ENCODE measurements around the gene OPCML. TPM values are rescaled to one million over a fixed set of nuclear protein-coding genes. Genes with fewer than 3 reads are reported as not detected.

OPCML gene
- total RNA-seq, 4 donors from 2014 or later: not detected

DNA sequence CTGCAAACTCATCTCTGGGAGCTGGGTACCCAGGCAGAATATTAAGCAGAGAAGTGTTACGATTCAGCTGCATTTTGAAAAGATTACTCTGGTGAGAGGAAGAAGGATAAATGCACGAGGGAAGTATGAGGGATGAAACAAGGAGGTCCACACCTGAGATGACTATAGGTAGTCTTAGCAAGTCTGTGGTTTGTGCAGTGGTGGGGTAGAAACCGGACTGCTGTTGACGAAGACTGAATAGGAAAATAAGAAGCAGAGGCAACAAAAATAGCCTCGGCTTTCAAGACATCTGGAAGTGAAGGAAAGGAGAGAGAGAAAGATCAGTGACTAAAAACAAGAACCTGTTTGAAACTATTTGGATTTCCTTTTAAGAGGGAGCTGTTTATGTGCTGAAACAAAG, 810.8 kb downstream of the OPCML start:
- Histone ChIP-seq H3K4me1 (no peaks in the 10 kb centered on the region), H3K4me3 (no peak overlapping the region), H3K9me3 (no peaks in the 10 kb centered on the region), H3K27me3 (no peaks in the 10 kb centered on the region), H3K36me3 (no peaks in the 10 kb centered on the region), H3K27ac (no peak overlapping the region)
- TF ChIP-seq POLR2AphosphoS5 (IDR thresholded peaks at IDR 0.05): no peak
- TF ChIP-seq, protein P1, sequence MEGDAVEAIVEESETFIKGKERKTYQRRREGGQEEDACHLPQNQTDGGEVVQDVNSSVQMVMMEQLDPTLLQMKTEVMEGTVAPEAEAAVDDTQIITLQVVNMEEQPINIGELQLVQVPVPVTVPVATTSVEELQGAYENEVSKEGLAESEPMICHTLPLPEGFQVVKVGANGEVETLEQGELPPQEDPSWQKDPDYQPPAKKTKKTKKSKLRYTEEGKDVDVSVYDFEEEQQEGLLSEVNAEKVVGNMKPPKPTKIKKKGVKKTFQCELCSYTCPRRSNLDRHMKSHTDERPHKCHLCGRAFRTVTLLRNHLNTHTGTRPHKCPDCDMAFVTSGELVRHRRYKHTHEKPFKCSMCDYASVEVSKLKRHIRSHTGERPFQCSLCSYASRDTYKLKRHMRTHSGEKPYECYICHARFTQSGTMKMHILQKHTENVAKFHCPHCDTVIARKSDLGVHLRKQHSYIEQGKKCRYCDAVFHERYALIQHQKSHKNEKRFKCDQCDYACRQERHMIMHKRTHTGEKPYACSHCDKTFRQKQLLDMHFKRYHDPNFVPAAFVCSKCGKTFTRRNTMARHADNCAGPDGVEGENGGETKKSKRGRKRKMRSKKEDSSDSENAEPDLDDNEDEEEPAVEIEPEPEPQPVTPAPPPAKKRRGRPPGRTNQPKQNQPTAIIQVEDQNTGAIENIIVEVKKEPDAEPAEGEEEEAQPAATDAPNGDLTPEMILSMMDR (IDR thresholded peaks at IDR 0.05): no peak
- TF ChIP-seq POLR2A (IDR thresholded peaks at IDR 0.05): no peak
- TF ChIP-seq EP300 (IDR thresholded peaks at IDR 0.05; ENCODE audit: low read depth): no peak
- WGBS, 2 donors (ENCODE audit: low coverage in 1 of 2): 56 to 74% methylated on average over 5 of the region's 5 CpGs
- in situ Hi-C loops (cut with MboI; ENCODE audit: low pct_ligation_motif_present in 1 of 4, low pct_unique_long_range_greater_than_20kb in 1 of 4, low sequenced_read_pairs in 3 of 4) (no loop called here), intact Hi-C loops (cut with DNase I; ENCODE audit: low total_unique reads) (no loop called here)
- DNase-seq: no peak

DNA sequence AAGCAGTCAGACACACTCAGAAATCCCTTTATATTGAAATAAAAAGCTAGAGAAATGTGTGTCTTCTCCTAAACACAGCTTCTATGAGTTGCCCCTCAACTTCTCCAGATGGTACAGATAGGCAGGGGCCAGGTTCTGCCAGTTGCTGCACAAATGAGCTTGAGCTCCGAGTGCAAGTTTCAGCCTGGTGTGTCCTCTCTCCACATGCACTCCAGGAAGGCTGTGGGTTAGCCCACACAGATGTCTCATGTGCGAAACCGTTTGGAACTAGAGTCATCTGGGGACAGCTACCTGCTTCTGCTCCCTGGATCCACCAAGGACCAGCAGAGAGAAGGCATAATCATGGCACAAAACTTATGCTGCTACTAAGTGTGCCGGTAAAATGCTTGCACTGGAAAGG, 812.6 kb downstream of the OPCML start:
- in situ Hi-C loops (cut with MboI; ENCODE audit: low pct_ligation_motif_present in 1 of 4, low pct_unique_long_range_greater_than_20kb in 1 of 4, low sequenced_read_pairs in 3 of 4) (no loop called here), intact Hi-C loops (cut with DNase I; ENCODE audit: low total_unique reads) (no loop called here)
- Histone ChIP-seq H3K27me3 (no peaks in the 10 kb centered on the region), H3K36me3 (no peaks in the 10 kb centered on the region), H3K4me1 (no peaks in the 10 kb centered on the region), H3K4me3 (no peak overlapping the region), H3K9me3 (no peaks in the 10 kb centered on the region), H3K27ac (no peak overlapping the region)
- 65 to 74% methylated on average over 3 to 4 of the region's 4 CpGs for WGBS, 2 donors (ENCODE audit: low coverage in 1 of 2)
- no peak for TF ChIP-seq EP300 (IDR thresholded peaks at IDR 0.05; ENCODE audit: low read depth)
- no peak for TF ChIP-seq POLR2AphosphoS5 (IDR thresholded peaks at IDR 0.05)
- TF ChIP-seq, protein P1 (IDR thresholded peaks at IDR 0.05): no peak
- no peak for TF ChIP-seq POLR2A (IDR thresholded peaks at IDR 0.05)
- DNase-seq: no peak

DNA sequence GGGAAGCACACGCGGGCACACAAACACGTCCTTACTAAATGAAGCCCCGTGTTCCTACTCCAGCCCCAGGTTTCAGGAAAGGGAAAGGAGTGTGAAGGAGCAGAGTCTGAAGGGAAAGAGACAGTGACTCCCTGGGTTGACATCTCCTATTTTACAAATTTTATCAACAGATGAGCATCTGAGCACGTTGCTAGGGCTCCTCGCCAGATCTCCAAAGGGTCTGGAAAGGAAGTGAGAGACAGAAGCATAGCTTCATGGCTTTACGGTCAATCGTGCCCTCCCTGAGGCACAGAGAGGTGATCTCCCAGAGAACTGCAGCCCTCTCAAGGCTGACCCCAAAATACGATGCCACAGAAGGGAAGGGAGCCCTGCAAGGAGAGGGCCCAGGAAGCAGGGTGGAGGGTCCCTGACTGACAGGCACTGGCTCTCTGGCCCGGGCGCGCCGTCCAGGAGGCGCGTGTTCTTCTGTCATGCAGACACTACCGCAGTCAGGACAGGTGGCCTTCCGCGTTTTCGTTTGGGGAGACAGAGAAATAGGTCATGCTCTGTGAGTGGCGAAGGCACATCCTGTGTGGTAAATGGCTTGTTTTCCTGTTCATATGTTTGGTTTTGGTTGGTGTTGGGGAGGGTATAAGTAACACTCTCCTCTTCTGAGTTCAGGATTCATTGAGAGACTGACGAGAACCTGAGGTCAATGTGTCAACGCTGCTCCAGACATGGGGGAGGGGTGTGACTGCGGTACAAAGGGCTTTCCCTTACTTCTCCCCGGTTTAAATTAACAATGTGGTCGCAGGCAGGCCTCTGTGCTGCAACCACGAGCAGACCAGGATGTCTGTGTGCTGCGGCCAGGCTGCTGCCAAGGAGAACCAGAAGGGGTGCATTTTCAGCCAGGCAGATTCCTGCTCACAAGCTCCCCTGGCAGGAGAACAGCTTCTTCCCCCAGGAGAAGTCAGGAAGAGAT, 813.3 kb downstream of the OPCML start:
- Histone ChIP-seq H3K4me3 (no peak overlapping the region), H3K4me1 (no peaks in the 10 kb centered on the region), H3K36me3 (no peaks in the 10 kb centered on the region), H3K9me3 (no peaks in the 10 kb centered on the region), H3K27me3 (no peaks in the 10 kb centered on the region), H3K27ac (no peak overlapping the region)
- 59 to 67% methylated on average over 1 to 27 of the region's 27 CpGs for WGBS, 2 donors (ENCODE audit: low coverage in 1 of 2)
- in situ Hi-C loops (cut with MboI; ENCODE audit: low pct_ligation_motif_present in 1 of 4, low pct_unique_long_range_greater_than_20kb in 1 of 4, low sequenced_read_pairs in 3 of 4): no loop called here
- peak; percentile 27 for DNase-seq
- no peak for TF ChIP-seq EP300 (IDR thresholded peaks at IDR 0.05; ENCODE audit: low read depth)
- intact Hi-C loops (cut with DNase I; ENCODE audit: low total_unique reads): no loop called here

DNA sequence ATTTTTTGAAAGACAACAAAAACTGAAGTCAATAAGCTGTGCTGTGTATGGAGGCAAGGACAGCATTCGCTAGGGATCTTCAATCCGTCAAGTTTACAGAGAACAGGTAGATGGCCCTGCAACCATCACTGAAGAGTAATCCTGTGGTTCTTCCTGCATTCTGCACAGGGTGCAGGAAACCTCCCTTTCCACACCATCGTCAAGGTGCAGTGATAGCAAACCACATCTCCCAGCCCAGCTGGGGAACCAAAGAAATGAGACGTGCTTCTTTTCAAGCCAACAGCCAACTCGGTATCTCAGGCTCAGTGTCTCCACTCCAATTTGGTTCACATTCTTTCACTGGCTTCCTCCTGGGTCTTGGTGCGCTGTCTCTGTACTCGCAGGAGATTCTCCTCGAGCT, 814.5 kb downstream of the OPCML start:
- DNase-seq: no peak
- no peaks in the 10 kb centered on the region for H3K9me3 ChIP-seq
- intact Hi-C loops (cut with DNase I; ENCODE audit: low total_unique reads) (no loop called here), in situ Hi-C loops (cut with MboI; ENCODE audit: low pct_ligation_motif_present in 1 of 4, low pct_unique_long_range_greater_than_20kb in 1 of 4, low sequenced_read_pairs in 3 of 4) (no loop called here)
- H3K4me3 ChIP-seq: no peak overlapping the region
- H3K27me3 ChIP-seq: no peaks in the 10 kb centered on the region
- no peak overlapping the region for H3K27ac ChIP-seq
- 76 to 81% methylated on average over 8 of the region's 8 CpGs for WGBS, 2 donors (ENCODE audit: low coverage in 1 of 2)
- TF ChIP-seq EP300 (IDR thresholded peaks at IDR 0.05; ENCODE audit: low read depth): no peak
- TF ChIP-seq POLR2A (IDR thresholded peaks at IDR 0.05): no peak
- no peak for TF ChIP-seq POLR2AphosphoS5 (IDR thresholded peaks at IDR 0.05)
- TF ChIP-seq, protein P1 (IDR thresholded peaks at IDR 0.05): no peak
- no peaks in the 10 kb centered on the region for H3K36me3 ChIP-seq
- no peaks in the 10 kb centered on the region for H3K4me1 ChIP-seq

Data from transverse colon (tissue), 4 donors.